DOHH2 (cell line): Measurements from ENCODE around the gene KLK1.

ENCODE experiments used
- H3F3A ChIP-seq: fragments of 200-600 bp; sonication (generic), shearing (Covaris generic); 2 replicates; pipeline ENCODE4 v1.6.0; 2016; ENCODE audit warnings: antibody characterized with exemption, mild to moderate bottlenecking; ENCODE audit not compliant: control insufficient read depth, insufficient read depth
- H3K27ac ChIP-seq: fragments of 200-600 bp; sonication (generic); 2 replicates; pipeline ENCODE4 v1.5.1; 2014; ENCODE audit warnings: low read depth, mild to moderate bottlenecking, low read length, moderate library complexity
- H3K27me3 ChIP-seq: fragments of 200-600 bp; sonication (generic); 2 replicates; pipeline ENCODE4 v1.6.1; 2014; ENCODE audit warnings: mild to moderate bottlenecking, low read length, mixed read lengths; ENCODE audit not compliant: control insufficient read depth
- H3K36me3 ChIP-seq: fragments of 200-600 bp; sonication (generic); 2 replicates; pipeline ENCODE4 v1.6.1; 2014; ENCODE audit warnings: mild to moderate bottlenecking, low read length, moderate library complexity, mixed read lengths; ENCODE audit not compliant: control insufficient read depth
- H3K4me1 ChIP-seq: fragments of 200-600 bp; sonication (generic); 2 replicates; pipeline ENCODE4 v1.6.1; 2014; ENCODE audit warnings: mild to moderate bottlenecking, low read length, mixed read lengths; ENCODE audit not compliant: control insufficient read depth
- H3K4me2 ChIP-seq: fragments of 200-600 bp; sonication (generic); 2 replicates; pipeline ENCODE4 v1.6.0; 2014; ENCODE audit warnings: mild to moderate bottlenecking, low read length, moderate library complexity
- H3K4me3 ChIP-seq: fragments of 200-600 bp; sonication (generic); 2 replicates; pipeline ENCODE4 v1.5.1; 2014; ENCODE audit warnings: mild to moderate bottlenecking, low read length, mixed read lengths
- H3K79me2 ChIP-seq: fragments of 200-600 bp; sonication (generic); 2 replicates; pipeline ENCODE4 v1.6.1; 2014; ENCODE audit warnings: mild to moderate bottlenecking, low read length, mixed read lengths; ENCODE audit not compliant: control insufficient read depth
- H3K9me2 ChIP-seq: fragments of 200-600 bp; sonication (generic); replicated peaks from 2 replicates; pipeline ENCODE4 v1.6.1; 2014; ENCODE audit warnings: mild to moderate bottlenecking, low read length, mixed read lengths; ENCODE audit not compliant: control insufficient read depth
- H3K9me3 ChIP-seq: fragments of 200-600 bp; sonication (generic); 2 replicates; pipeline ENCODE4 v1.6.1; 2014; ENCODE audit warnings: antibody characterized with exemption, low read length, mixed read lengths; ENCODE audit not compliant: control insufficient read depth, insufficient read depth
- H4K20me1 ChIP-seq: fragments of 200-600 bp; sonication (generic); 2 replicates; pipeline ENCODE4 v1.6.0; 2014; ENCODE audit warnings: low read depth, mild to moderate bottlenecking, antibody characterized with exemption, low read length, moderate library complexity; ENCODE audit not compliant: control insufficient read depth, insufficient read depth
- CTCF ChIP-seq: fragments of 200-600 bp; sonication (generic); IDR thresholded peaks from one replicate; pipeline ENCODE4 v1.5.1; 2014; ENCODE audit warnings: antibody characterized with exemption, mild to moderate bottlenecking, low read depth, low read length; ENCODE audit not compliant: poor library complexity, severe bottlenecking
- EZH2phosphoT487 ChIP-seq: fragments of 200-600 bp; sonication (generic); IDR thresholded peaks from 2 replicates; pipeline ENCODE4 v1.6.1; 2017; ENCODE audit warnings: borderline replicate concordance, mild to moderate bottlenecking, antibody characterized with exemption, low read length, moderate library complexity, mixed read lengths

Gene KLK1

DNA sequence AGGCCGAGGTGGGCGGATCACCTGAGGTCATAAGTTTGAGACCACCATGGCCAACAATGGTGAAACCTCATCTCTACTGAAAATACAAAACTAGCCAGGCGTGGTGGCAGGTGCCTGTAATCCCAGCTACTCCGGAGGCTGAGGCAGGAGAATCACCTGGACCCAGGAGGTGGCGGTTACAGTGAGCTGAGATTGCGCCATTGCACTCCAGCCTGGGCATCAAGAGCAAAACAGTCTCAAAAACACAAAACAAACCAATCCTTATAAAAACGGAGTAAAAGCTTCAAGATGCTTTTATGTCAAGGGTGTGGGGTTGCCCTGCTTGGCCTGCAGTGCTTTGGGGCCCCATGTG is 26.2 kb downstream of the KLK1 start:
- H3K27ac ChIP-seq: no peak overlapping the region
- TF ChIP-seq EZH2phosphoT487 (no peak), CTCF (no peak)
- H3K4me1 ChIP-seq: peaks cover 29% of the 10 kb centered on the region
- no peaks in the 10 kb centered on the region for H3K9me2 ChIP-seq
- no peaks in the 10 kb centered on the region for H3K9me3 ChIP-seq
- H3K79me2 ChIP-seq: peaks cover 31% of the 10 kb centered on the region
- no peak overlapping the region for H3K4me2 ChIP-seq
- H3K27me3 ChIP-seq: no peaks in the 10 kb centered on the region
- peaks cover 67% of the 10 kb centered on the region for H3K36me3 ChIP-seq
- H3F3A ChIP-seq: peaks cover 46% of the 10 kb centered on the region
- peaks cover 22% of the 10 kb centered on the region for H4K20me1 ChIP-seq
- H3K4me3 ChIP-seq: no peak overlapping the region

- H3K27me3 ChIP-seq: no peaks in the 10 kb centered on the region
- H3K4me3 ChIP-seq: no peak overlapping the region
- H3F3A ChIP-seq: peaks cover 41% of the 10 kb centered on the region
- H3K4me2 ChIP-seq: no peak overlapping the region
- TF ChIP-seq CTCF: no peak
- no peak for TF ChIP-seq EZH2phosphoT487
- H3K4me1 ChIP-seq: peaks cover 23% of the 10 kb centered on the region
- no peaks in the 10 kb centered on the region for H3K9me3 ChIP-seq
- H3K79me2 ChIP-seq: peaks cover 25% of the 10 kb centered on the region
- peaks cover 17% of the 10 kb centered on the region for H4K20me1 ChIP-seq
- H3K9me2 ChIP-seq: no peaks in the 10 kb centered on the region
- H3K36me3 ChIP-seq: peaks cover 61% of the 10 kb centered on the region
- no peak overlapping the region for H3K27ac ChIP-seq
Observed at GRCh38 chr19:50796634-50797428, 26.8 kb downstream of the KLK1 start.

DNA sequence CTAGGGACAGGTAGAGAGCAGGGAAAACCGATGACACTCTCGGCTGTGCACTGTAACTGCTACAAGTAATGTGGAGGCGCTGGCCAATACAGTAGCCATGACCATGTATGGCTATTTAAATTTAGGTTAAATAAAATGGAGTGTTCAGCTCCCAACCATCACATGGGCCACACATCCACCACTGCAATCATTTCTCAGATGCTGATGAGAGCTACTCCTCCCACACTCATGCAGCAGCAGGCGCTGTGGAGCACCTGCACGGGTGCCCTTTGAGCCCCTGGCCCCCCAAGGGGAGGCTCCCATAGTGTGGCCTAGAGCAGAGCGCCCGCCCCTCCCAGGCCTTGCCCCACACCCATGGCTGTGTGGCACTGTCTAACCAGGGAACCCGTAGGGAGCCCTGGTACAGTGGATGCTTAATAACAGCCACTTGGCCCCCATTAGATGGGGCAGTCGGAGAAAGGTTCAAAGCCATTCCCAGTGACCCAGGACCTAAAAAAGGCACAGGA is 27.4 kb downstream of the KLK1 start:
- H4K20me1 ChIP-seq: peaks cover 14% of the 10 kb centered on the region
- peaks cover 21% of the 10 kb centered on the region for H3K79me2 ChIP-seq
- no peaks in the 10 kb centered on the region for H3K9me2 ChIP-seq
- no peak overlapping the region for H3K4me3 ChIP-seq
- TF ChIP-seq EZH2phosphoT487: no peak
- TF ChIP-seq CTCF: peak; percentile 44
- H3K27ac ChIP-seq: 0 out of 2 replicates have a peak overlapping the region, but pooled peaks have one; percentile 1
- H3K9me3 ChIP-seq: no peaks in the 10 kb centered on the region
- peaks cover 23% of the 10 kb centered on the region for H3K4me1 ChIP-seq
- H3K4me2 ChIP-seq: no peak overlapping the region
- peaks cover 41% of the 10 kb centered on the region for H3F3A ChIP-seq
- peaks cover 57% of the 10 kb centered on the region for H3K36me3 ChIP-seq
- H3K27me3 ChIP-seq: no peaks in the 10 kb centered on the region
